ENCODE measurements around the gene ACTR2. TPM values are rescaled to one million over a fixed set of nuclear protein-coding genes. Genes with fewer than 3 reads are reported as not detected.

ACTR2 gene
- total and polyA plus RNA-seq, 10 donors: 106 to 348 (median 193) TPM

GRCh38 chr2:65292461-65293011, 64.9 kb downstream of the ACTR2 start:
- peaks cover 0 to 3% (median 0%) of the 10 kb centered on the region in 6 donors for H3K4me1 ChIP-seq
- peaks cover 0 to 5% (median 0%) of the 10 kb centered on the region in 7 donors for H3K27me3 ChIP-seq (replicated peaks in 1 of 7)
- H3K36me3 ChIP-seq: no peaks in the 10 kb centered on the region
- intact Hi-C loops (cut with DNase I; ENCODE audit: low total_unique reads): no loop called here
- H3K27ac ChIP-seq: no peak overlapping the region
- H3K4me3 ChIP-seq: no peak overlapping the region
- TF ChIP-seq POLR2AphosphoS5 (IDR thresholded peaks at IDR 0.05) (no peak), CTCF (IDR thresholded peaks at IDR 0.05 in 8 of 11, conservative IDR thresholded peaks at IDR 0.05 in 3 of 11) (no peak), POLR2A (IDR thresholded peaks at IDR 0.05) (no peak)
- 85 to 94% (median 92%) methylated on average over 21 of the region's 21 CpGs for WGBS, 5 donors
- no peak for DNase-seq
- no peaks in the 10 kb centered on the region for H3K9me3 ChIP-seq

GRCh38 chr2:65293376-65293775, 65.7 kb downstream of the ACTR2 start:
- no peak for TF ChIP-seq POLR2A (IDR thresholded peaks at IDR 0.05)
- no peak for TF ChIP-seq CTCF (IDR thresholded peaks at IDR 0.05 in 8 of 11, conservative IDR thresholded peaks at IDR 0.05 in 3 of 11)
- no peak for TF ChIP-seq POLR2AphosphoS5 (IDR thresholded peaks at IDR 0.05)
- Histone ChIP-seq H3K4me3 (no peak overlapping the region), H3K4me1 (peaks cover 0 to 3% (median 0%) of the 10 kb centered on the region in 6 donors), H3K27me3 (replicated peaks in 1 of 7) (peaks cover 0 to 5% (median 0%) of the 10 kb centered on the region in 7 donors), H3K27ac (no peak overlapping the region), H3K36me3 (no peaks in the 10 kb centered on the region), H3K9me3 (no peaks in the 10 kb centered on the region)
- no peak for DNase-seq
- 89 to 97% (median 95%) methylated on average over 5 of the region's 5 CpGs for WGBS, 5 donors
- intact Hi-C loops (cut with DNase I; ENCODE audit: low total_unique reads): no loop called here

- WGBS, 5 donors: 82 to 94% (median 84%) methylated on average over 6 of the region's 6 CpGs
- no peak overlapping the region for H3K27ac ChIP-seq
- no peak for TF ChIP-seq POLR2AphosphoS5 (IDR thresholded peaks at IDR 0.05)
- TF ChIP-seq POLR2A (IDR thresholded peaks at IDR 0.05): no peak
- TF ChIP-seq CTCF (IDR thresholded peaks at IDR 0.05 in 8 of 11, conservative IDR thresholded peaks at IDR 0.05 in 3 of 11): no peak
- no peak overlapping the region for H3K4me3 ChIP-seq
- H3K36me3 ChIP-seq: no peaks in the 10 kb centered on the region
- H3K9me3 ChIP-seq: no peaks in the 10 kb centered on the region
- intact Hi-C loops (cut with DNase I; ENCODE audit: low total_unique reads): no loop called here
- DNase-seq: no peak
- peaks cover 0 to 3% (median 0%) of the 10 kb centered on the region in 6 donors for H3K4me1 ChIP-seq
- peaks cover 0 to 5% (median 0%) of the 10 kb centered on the region in 7 donors for H3K27me3 ChIP-seq (replicated peaks in 1 of 7)
Measured at GRCh38 chr2:65294136-65294535, 66.5 kb downstream of the ACTR2 start.

- WGBS, 5 donors: 79 to 88% (median 85%) methylated on average over 6 of the region's 6 CpGs
Measured at GRCh38 chr2:65294701-65295100, 67.1 kb downstream of the ACTR2 start.

More at GRCh38 chr2:65294701-65295100, 67.1 kb downstream of the ACTR2 start:
- Histone ChIP-seq H3K36me3 (no peaks in the 10 kb centered on the region), H3K27me3 (replicated peaks in 1 of 7) (peaks cover 0 to 5% (median 0%) of the 10 kb centered on the region in 7 donors), H3K9me3 (no peaks in the 10 kb centered on the region), H3K4me3 (no peak overlapping the region), H3K27ac (no peak overlapping the region), H3K4me1 (peaks cover 0 to 8% (median 3%) of the 10 kb centered on the region in 6 donors)
- intact Hi-C loops (cut with DNase I; ENCODE audit: low total_unique reads): no loop called here
- no peak for TF ChIP-seq CTCF (IDR thresholded peaks at IDR 0.05 in 8 of 11, conservative IDR thresholded peaks at IDR 0.05 in 3 of 11)
- no peak for TF ChIP-seq POLR2A (IDR thresholded peaks at IDR 0.05)
- TF ChIP-seq POLR2AphosphoS5 (IDR thresholded peaks at IDR 0.05): no peak
- DNase-seq: no peak

All from spleen (tissue), 11 donors.